Ovary (tissue), 3 donors: ENCODE data around the gene CRB2.

Source experiments
- EP300 ChIP-seq: sonication (generic); formaldehyde crosslinking; IDR thresholded peaks from one replicate; pipeline ENCODE4 v1.6.1; 2017; ENCODE audit warnings: antibody characterized with exemption
- POLR2A ChIP-seq: fragments of 450-650 bp; IDR thresholded peaks from one replicate; pipeline ENCODE4 v1.6.1; 2017; ENCODE audit warnings: antibody characterized with exemption, mild to moderate bottlenecking, moderate library complexity
- TF ChIP-seq, protein P1 (sequence below), 3 donors: fragments of 450-650 bp in 2 of 3; fragments of 200-600 bp in 1 of 3; IDR thresholded peaks; one replicate each; pipeline versions ENCODE4 v1.5.1 to v1.8.0; 2016 to 2022; ENCODE audit warnings: antibody characterized with exemption in 3 of 3, mild to moderate bottlenecking in 1 of 3
- donor health status: DM: no; HTN: no; CAD: no.

DNA sequence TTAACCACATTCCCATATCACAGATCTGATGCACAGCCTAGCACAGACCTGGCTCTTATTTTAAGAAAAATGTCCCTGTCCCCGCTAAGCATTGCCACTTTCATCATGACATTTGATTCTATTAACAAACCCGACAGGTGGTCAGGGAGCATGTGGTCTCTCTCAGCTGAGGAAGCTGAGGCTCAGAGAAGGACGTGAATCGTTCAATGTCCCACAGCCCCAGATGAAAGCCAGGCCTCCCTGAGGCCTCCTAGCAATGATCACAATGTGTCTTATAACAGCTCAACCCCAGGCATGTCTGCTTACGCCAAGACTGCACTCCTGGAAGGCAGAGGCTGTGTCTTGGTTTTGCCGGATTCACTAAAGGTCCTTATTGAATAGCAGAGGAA lies 10.4 kb upstream of the CRB2 start:
- TF ChIP-seq POLR2A (no peak), EP300 (no peak)
- TF ChIP-seq, protein P1, sequence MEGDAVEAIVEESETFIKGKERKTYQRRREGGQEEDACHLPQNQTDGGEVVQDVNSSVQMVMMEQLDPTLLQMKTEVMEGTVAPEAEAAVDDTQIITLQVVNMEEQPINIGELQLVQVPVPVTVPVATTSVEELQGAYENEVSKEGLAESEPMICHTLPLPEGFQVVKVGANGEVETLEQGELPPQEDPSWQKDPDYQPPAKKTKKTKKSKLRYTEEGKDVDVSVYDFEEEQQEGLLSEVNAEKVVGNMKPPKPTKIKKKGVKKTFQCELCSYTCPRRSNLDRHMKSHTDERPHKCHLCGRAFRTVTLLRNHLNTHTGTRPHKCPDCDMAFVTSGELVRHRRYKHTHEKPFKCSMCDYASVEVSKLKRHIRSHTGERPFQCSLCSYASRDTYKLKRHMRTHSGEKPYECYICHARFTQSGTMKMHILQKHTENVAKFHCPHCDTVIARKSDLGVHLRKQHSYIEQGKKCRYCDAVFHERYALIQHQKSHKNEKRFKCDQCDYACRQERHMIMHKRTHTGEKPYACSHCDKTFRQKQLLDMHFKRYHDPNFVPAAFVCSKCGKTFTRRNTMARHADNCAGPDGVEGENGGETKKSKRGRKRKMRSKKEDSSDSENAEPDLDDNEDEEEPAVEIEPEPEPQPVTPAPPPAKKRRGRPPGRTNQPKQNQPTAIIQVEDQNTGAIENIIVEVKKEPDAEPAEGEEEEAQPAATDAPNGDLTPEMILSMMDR (IDR thresholded peaks at IDR 0.05) = no peak
